EH (cell line): Measurements from ENCODE around the gene EXOC4.
"Not testable (repeated sequence)": the region's sequence is repeated elsewhere in the genome, so short reads cannot be mapped to it uniquely, and the experiment has no call there.

Source experiments
- DNase-seq: peaks from one replicate; pipeline ENCODE4 v3.0.0-alpha.2; 2015; ENCODE audit warnings: low read depth

The EXOC4 gene

GRCh38 chr7:133987582-133987981 is 734.7 kb downstream of the EXOC4 start:
- DNase-seq: no peak

DNA sequence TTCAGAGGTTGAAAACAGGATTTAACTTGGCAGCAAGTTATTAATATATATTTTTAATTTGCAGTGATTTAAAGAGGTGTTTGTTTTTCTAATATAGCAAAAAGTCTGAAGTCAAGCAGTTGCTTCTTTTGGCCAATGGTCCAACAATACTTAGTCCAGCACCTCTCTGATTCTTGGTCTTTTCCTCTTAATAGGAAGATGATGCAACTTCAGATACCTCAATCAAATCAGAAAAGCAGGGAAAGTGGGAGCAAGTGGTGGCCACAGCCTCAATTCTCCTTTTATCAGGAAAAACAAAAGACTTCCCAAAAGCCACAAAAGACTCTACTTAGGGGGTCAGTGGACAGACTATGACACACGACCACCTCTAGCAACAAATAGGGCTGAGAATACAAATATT is 740.7 kb downstream of the EXOC4 start:
- DNase-seq: no peak

DNA sequence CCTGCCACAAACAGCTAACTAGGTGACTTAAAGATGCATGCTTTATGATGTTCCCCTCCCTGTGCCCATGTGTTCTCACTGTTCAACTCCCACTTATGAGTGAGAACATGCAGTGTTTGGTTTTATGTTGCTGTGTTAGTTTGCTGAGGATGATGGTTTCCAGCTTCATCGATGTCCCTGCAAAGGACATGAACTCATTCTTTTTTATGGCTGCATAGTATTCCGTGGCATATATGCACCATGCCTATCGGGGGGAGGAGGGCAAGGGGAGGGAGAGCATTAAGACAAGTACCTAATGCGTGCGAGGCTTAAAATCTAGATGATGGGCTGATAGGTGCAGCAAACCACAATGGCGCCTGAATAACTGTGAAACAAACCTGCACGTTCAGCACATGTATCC is 741.2 kb downstream of the EXOC4 start:
- not testable (repeated sequence) for DNase-seq

DNA sequence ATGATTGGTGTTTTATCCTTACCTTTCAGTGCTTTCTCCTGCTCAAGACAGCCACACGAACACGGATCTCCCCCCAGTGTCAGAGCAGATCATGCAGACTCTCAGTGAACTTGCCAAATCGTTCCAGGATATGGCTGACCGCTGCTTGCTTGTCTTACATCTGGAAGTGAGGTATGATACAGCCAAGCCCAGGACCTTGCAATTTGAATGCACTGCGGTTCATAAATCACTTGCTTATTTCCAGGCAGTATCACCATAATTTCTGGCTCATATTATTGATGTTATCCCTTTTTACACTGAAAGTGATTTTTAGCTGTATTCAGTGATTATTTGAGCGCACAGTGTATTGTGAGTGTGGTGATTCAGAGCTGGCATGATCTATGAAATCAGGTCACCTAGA is 744.6 kb downstream of the EXOC4 start:
- DNase-seq: no peak

DNA sequence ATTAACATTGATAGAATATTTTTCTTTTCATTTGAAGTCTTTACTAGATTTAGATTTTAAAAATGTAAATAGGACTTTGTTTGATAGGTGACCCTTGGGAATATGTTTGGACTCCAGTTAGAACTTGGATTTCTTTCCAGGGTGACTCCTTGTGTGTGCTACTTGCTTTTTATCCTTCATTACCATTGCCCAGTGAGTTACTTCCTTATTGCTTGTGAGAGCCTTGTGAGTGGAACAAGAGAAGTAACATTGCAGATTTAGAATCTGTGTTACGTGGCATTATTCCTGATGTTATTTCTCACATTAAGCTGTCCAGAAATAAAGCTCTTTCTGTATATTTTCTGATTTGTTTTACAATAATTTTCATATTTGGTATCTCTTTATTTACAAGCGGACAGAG is 746.3 kb downstream of the EXOC4 start:
- DNase-seq: no peak

DNA sequence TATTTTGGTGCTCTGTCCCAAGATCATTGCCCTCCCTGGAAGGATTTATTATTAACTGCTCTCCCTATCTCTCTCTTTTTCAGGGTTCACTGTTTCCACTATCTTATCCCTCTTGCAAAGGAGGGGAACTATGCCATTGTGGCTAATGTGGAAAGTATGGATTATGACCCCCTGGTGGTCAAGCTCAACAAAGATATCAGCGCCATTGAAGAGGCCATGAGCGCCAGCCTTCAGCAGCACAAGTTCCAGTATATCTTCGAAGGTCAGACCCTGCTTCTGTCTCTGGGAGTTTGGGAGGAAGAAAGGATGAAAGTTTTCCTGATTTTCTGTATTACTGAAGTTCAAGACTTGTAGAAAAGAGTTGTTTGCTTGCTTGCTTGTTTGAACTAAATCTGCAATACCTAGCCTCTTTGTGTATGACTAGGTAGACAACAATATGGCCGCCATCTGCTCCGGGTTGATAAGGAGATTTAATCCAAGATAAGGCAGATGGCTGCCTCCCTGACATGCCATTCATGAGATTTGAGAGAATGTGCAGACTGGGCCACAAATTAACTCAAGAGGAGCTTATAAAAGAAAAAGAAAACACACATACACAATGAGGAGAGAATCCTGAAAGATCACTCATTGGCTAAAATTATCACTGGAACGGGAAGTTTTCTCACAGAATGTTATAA is 752.1 kb downstream of the EXOC4 start:
- no peak for DNase-seq

- DNase-seq: no peak
These were observed 756.6 kb downstream of the EXOC4 start for GRCh38 chr7:134009314-134010110.

- no peak for DNase-seq
These were observed 760.4 kb downstream of the EXOC4 start for GRCh38 chr7:134013249-134013648.

DNA sequence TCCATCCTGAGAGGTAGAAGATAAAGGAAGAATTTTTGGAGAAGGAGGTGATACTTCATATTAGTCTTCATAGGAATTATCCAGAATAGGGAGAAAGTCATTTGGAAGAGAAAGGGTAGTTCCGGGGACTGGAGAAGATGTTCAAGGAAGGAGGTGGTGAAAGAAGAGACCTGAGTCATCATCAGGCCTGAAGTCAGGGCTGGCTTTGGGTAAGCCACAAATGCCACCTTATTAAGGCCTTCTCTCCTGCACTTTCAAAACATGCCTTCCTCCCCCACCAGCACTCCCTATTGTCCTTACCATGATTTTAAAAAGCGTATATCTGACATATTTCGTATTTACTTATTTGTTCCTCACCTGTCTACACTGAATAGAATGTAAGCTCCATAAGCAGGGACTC is 762.1 kb downstream of the EXOC4 start:
- DNase-seq: peak; percentile 6

DNA sequence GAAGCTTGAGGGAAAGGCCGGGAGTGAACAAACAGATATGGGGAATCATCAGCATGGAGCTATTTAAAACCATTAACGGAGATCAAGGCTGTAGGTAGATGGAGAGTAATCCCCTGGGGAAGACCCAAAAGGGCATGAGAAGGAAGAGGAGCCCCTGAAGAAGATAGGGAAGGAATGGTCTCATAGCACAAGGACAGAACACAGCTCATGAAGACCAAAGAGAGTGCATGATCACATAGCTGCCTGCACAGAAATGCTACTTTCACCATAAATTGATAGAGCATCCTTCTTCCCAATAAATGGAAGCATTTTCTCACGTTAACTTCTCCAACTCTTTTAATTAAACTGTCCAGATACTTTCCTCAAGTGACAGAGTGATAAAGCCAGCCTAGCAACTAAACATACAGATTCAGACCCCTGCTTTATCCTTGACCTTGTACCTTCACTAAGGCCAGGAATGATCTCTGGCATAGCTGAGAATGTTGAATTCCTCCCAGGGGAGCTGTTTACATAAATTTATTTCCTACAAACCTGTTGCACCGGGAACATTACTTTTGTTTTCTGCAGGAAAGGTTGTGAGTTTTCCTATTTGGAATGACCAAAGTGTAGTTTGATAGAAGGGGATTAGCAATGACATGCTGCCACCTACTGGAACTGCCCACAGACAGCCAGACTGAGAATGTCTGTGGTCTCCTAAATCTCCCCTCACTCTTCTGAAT is 763.5 kb downstream of the EXOC4 start:
- DNase-seq: peak; percentile 46

- no peak for DNase-seq
These were observed 764.0 kb downstream of the EXOC4 start for GRCh38 chr7:134016942-134017303.

DNA sequence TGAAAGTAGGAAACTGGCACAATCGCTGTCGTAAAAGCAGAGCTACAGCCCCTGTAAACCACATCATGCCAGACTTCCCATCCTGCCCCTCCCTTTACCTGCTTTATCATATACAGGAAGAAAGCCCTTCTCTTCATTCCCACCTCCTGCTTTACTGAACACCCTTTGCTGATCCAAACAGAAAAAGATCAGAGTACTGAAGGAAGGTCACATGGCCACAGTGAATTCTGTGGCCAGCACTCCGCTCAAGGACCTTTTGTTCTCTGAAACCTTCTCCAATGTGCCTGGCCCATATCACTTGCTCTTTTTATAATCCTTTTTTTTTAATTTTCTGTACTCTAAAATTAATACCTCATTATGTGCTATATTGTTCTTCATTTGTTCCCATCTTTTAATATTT is 765.4 kb downstream of the EXOC4 start:
- DNase-seq: no peak

DNA sequence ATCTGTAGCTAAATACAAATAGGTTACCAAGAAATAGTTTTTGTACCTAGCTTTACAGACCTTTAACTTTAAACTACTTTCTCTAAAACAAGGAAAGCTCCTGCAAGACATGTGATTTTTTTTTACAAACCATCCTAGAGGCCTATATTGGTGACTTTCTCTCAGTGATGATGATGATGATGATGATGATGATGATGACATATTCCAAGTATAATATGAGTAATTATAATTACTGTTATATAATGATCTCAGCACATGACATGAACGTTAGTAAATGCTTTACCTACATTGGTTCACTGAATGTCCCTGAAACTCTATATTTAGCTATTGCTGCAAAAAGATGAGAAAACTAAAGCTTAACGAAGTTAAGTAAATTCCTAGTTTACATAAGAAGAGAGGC is 766.4 kb downstream of the EXOC4 start:
- no peak for DNase-seq

- DNase-seq: no peak
These were observed 769.0 kb downstream of the EXOC4 start for GRCh38 chr7:134021836-134022235.

GRCh38 chr7:134022286-134022911 is 769.5 kb downstream of the EXOC4 start:
- DNase-seq: no peak

GRCh38 chr7:134024739-134025138 is 771.9 kb downstream of the EXOC4 start:
- peak; percentile 29 for DNase-seq

- no peak for DNase-seq
These were observed 776.0 kb downstream of the EXOC4 start for GRCh38 chr7:134028853-134029252.

DNA sequence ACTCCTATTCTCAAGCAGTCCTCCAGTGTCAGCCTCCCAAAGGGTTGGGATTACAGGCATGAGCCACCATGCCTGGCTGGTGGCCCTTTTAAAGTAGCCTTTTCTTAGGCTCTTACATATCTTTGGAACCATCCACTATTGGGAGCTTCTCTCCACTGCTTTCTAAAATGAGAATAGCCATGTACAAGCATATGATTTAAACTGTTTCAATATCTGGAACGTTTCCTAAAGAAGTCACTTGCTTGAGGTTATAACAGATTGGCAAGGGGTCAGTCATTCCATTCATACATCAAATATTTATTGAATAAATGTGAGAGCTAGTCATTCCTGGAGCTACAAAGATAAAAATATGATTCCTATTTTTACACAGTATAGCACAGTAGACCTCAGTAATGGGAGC is 776.9 kb downstream of the EXOC4 start:
- DNase-seq: peak; percentile 21

- DNase-seq: no peak
These were observed 777.6 kb downstream of the EXOC4 start for GRCh38 chr7:134030460-134030865.

DNA sequence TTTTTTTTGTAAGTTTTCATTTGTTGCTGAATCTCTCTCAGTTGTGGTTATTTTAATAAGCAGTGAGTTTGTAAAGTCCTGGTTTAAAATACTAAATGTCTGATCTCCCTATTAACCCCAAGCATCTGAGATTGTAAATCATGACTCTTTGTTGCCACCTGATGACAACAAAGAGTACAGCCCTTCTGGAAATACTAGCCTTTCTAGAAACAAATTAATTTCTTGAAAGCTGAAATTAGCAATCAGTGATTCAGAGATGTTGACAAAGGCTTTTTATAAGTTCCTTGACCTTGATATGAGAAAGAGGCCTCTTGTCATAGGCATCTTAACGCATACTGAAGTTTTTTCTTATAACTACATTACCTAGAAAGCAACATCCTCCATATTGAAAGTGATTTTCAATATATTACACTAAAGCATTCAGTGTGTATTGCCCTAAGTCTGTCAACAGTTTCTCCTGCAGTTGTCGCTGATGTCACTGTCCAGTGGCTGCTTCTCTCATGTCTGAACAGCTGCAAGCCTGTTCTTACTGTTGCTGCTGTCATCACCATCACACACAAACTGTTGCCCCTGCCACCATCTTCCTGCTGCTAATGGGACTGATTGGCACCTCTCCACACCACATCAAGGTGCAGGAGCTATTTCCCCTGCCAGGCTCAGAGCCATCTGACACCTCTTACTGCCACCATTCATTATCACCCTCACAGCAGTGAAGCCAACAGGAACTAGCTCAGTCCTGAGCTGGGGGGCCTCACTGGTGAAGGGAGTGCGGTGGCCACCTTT is 779.1 kb downstream of the EXOC4 start:
- no peak for DNase-seq

GRCh38 chr7:134034652-134035051 is 781.8 kb downstream of the EXOC4 start:
- no peak for DNase-seq

DNA sequence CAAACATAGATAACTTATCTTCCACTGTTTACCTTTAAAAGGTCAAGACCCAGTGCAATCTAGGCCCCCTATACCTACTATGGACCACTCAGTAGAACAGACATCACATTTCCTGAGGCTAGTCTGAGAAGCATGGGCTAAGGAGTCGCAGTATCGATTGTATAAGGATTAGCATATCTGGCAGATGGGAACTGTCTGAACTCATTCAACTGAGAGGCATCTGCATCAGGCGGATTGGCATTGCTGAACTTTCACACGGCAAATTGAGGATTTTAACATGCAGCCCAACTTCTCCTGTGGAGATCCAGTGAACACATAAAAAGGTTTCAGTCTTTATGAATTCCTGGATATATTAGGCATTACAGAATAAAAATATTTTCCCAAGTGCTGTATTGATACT is 785.1 kb downstream of the EXOC4 start:
- DNase-seq: no peak
